ENCODE data around the gene TWIST2. TPM values are rescaled to one million over a fixed set of nuclear protein-coding genes. Genes with fewer than 3 reads are reported as not detected.

TWIST2 gene
- total RNA-seq (1.2 TPM), polyA plus RNA-seq (1.9 TPM)
- long read RNA-seq, donor 1: 0 reads
- long read RNA-seq, donor 2, partial matches to known transcripts: 0 of 1 reads
- long read RNA-seq, donor 2, other reads (novel, unspliced or antisense): 0 of 1 reads
- long read RNA-seq, donor 3, partial matches to known transcripts: 0 of 1 reads
- long read RNA-seq, donor 3, other reads (novel, unspliced or antisense): 0 of 1 reads
- long read RNA-seq, donor 4: 0 reads
- long read RNA-seq, donor 5, partial matches to known transcripts: 0 of 1 reads
- long read RNA-seq, donor 5, other reads (novel, unspliced or antisense): 0 of 1 reads
- long read RNA-seq, donor 6: 0 reads
- long read RNA-seq, donor 7, partial matches to known transcripts: 0 of 1 reads
- long read RNA-seq, donor 7, other reads (novel, unspliced or antisense): 0 of 1 reads
- long read RNA-seq, donor 8, partial matches to known transcripts: 0 of 1 reads
- long read RNA-seq, donor 8, other reads (novel, unspliced or antisense): 0 of 1 reads
- long read RNA-seq, donor 9: 0 reads
- long read RNA-seq, donor 10: 0 reads

DNA sequence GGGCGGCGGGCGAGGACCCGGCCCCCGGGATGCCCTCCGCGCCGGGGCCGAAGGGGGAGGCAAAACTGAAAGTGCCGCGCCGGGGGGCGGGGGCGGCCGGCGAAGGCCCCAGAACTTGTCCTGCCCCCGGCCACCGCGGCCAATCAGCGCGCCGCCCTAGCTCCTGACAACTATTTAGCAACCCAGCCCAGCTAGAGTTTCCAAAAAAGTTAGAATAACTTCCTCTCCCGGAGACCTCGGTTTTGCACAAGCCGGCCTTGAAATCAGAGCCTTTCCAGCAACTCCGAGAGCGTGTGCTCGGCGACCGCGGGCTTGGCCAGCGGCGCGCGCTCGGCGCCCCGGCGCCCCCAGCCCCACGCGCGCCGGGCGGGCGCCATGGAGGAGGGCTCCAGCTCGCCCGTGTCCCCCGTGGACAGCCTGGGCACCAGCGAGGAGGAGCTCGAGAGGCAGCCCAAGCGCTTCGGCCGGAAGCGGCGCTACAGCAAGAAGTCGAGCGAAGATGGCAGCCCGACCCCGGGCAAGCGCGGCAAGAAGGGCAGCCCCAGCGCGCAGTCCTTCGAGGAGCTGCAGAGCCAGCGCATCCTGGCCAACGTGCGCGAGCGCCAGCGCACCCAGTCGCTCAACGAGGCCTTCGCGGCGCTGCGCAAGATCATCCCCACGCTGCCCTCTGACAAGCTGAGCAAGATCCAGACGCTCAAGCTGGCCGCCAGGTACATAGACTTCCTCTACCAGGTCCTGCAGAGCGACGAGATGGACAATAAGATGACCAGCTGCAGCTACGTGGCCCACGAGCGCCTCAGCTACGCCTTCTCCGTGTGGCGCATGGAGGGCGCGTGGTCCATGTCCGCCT, at the start of gene TWIST2:
TWIST2 (plus strand) TSS at position 245 of the 850 bp plus-strand sequence; CDS start at position 376, 131 bp downstream.
- no peak within 1 kb of the TSS for H3K27ac ChIP-seq (ENCODE audit: low read depth in 1 of 2, low read length in 1 of 2)
- 7% methylated on average over 90 of the region's 90 CpGs for WGBS
- H3K9me3 ChIP-seq (ENCODE audit: control insufficient read depth in 2 of 2, insufficient read depth in 1 of 2, low read length in 1 of 2): no peaks in the 10 kb centered on the region
- H3K36me3 ChIP-seq (ENCODE audit: control insufficient read depth in 2 of 2, insufficient read depth in 2 of 2, low read length in 1 of 2): no peaks in the 10 kb centered on the region
- no peaks in the 10 kb centered on the region for H3K4me1 ChIP-seq (ENCODE audit: control insufficient read depth in 2 of 2, insufficient read depth in 2 of 2, low read length in 2 of 2)
- peak within 1 kb of the TSS in 1 of 2 donors; percentile 42 for H3K4me3 ChIP-seq (ENCODE audit: low read length in 2 of 2)
- DNase-seq (ENCODE audit: low read depth in 6 of 9, low spot score in 9 of 9): no peak
- H3K27me3 ChIP-seq (ENCODE audit: control insufficient read depth in 2 of 2, insufficient read depth in 1 of 2, low read length in 1 of 2): peaks cover 62 to 87% of the 10 kb centered on the region in 2 donors

DNA sequence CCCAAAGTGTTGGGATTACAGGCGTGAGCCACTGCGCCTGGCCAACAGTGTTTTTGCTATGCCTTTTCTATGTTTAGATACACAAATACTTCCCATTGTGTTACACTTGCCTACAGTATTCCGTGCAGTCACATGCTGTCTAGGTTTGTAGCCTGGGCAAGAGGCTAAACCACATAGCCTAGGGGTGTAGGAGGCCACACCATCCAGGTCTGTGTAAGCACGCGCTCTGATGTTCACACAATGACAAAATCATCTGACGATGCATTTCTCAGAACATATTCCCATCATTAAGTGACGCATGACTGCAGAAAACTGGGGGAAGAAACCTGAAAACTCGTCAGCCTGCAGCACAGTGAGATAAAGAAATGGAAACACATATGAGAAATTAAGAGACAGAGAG, 46.1 kb upstream of the TWIST2 start:
- 92% methylated on average over 8 of the region's 8 CpGs for WGBS
- Histone ChIP-seq H3K4me3 (ENCODE audit: low read length in 2 of 2) (no peak overlapping the region), H3K36me3 (ENCODE audit: control insufficient read depth in 2 of 2, insufficient read depth in 2 of 2, low read length in 1 of 2) (no peaks in the 10 kb centered on the region), H3K9me3 (ENCODE audit: control insufficient read depth in 2 of 2, insufficient read depth in 1 of 2, low read length in 1 of 2) (no peaks in the 10 kb centered on the region), H3K27ac (ENCODE audit: low read depth in 1 of 2, low read length in 1 of 2) (no peak overlapping the region), H3K27me3 (ENCODE audit: control insufficient read depth in 2 of 2, insufficient read depth in 1 of 2, low read length in 1 of 2) (no peaks in the 10 kb centered on the region), H3K4me1 (ENCODE audit: control insufficient read depth in 2 of 2, insufficient read depth in 2 of 2, low read length in 2 of 2) (no peaks in the 10 kb centered on the region)
- DNase-seq (ENCODE audit: low read depth in 6 of 9, low spot score in 9 of 9): no peak

DNA sequence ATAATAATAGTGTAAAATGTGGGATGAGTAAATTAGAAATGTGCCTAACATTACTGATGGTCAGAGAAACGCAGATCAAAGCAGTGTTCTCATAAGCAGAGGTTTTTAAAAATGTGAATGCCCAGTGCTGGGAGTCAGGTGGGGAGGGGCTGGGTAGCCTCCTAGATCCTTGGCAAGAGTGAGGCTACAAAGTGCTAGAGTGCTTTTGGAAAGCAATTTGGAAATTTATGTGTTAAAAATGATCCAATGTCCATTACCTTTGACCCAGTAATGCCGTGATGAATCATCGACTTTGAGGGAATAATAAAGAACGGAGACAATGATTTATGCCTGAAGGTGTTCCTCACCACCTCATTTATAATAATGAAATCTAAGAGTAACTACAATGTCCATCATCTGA, 44.9 kb upstream of the TWIST2 start:
- H3K4me3 ChIP-seq (ENCODE audit: low read length in 2 of 2): no peak overlapping the region
- H3K4me1 ChIP-seq (ENCODE audit: control insufficient read depth in 2 of 2, insufficient read depth in 2 of 2, low read length in 2 of 2): no peaks in the 10 kb centered on the region
- H3K9me3 ChIP-seq (ENCODE audit: control insufficient read depth in 2 of 2, insufficient read depth in 1 of 2, low read length in 1 of 2): no peaks in the 10 kb centered on the region
- DNase-seq (ENCODE audit: low read depth in 6 of 9, low spot score in 9 of 9): no peak
- WGBS: 85% methylated on average over 4 of the region's 4 CpGs
- H3K27ac ChIP-seq (ENCODE audit: low read depth in 1 of 2, low read length in 1 of 2): no peak overlapping the region
- no peaks in the 10 kb centered on the region for H3K27me3 ChIP-seq (ENCODE audit: control insufficient read depth in 2 of 2, insufficient read depth in 1 of 2, low read length in 1 of 2)
- H3K36me3 ChIP-seq (ENCODE audit: control insufficient read depth in 2 of 2, insufficient read depth in 2 of 2, low read length in 1 of 2): no peaks in the 10 kb centered on the region

DNA sequence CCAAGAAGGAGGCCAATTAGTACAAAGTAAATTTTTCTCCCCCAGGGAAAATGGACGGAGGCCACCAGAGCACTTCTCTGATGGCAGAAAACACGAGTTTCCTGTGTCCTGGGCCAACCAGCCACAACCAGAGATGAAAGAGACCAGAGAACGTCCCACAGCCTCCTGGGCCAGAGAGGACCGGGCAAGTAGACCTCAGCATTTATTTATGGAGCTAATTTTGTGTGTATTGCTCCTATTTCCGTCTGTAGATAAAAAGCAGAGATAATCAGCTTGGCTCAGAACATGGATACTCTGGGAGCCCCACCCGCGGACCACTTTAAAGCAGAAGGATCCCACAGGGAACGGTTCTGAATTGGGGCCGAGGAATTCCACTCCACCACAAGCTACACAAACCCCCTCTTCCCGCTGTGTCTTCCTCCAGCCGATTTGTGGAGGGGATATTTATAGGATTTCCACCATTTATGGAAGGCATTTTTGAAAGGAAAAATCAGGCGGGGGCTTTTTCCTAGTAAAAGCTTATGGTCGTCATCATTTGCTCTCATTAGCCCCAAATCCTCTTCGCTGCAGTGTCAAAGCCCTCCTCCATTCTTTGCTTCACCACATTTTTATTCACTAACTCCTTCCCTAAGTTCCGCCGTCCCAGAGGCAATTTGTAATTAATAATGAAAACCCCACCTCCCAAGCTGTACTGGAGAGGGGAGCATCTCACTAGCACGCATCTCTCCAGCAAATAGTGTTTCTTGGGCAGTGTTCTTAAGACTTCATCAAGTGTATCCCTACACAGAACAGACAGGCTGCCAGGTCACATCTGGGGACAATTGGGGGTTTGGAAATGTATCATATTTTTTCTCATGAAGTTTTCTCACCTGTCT, 43.7 kb upstream of the TWIST2 start:
- no peaks in the 10 kb centered on the region for H3K36me3 ChIP-seq (ENCODE audit: control insufficient read depth in 2 of 2, insufficient read depth in 2 of 2, low read length in 1 of 2)
- no peaks in the 10 kb centered on the region for H3K27me3 ChIP-seq (ENCODE audit: control insufficient read depth in 2 of 2, insufficient read depth in 1 of 2, low read length in 1 of 2)
- no peaks in the 10 kb centered on the region for H3K4me1 ChIP-seq (ENCODE audit: control insufficient read depth in 2 of 2, insufficient read depth in 2 of 2, low read length in 2 of 2)
- H3K27ac ChIP-seq (ENCODE audit: low read depth in 1 of 2, low read length in 1 of 2): no peak overlapping the region
- H3K4me3 ChIP-seq (ENCODE audit: low read length in 2 of 2): no peak overlapping the region
- H3K9me3 ChIP-seq (ENCODE audit: control insufficient read depth in 2 of 2, insufficient read depth in 1 of 2, low read length in 1 of 2): no peaks in the 10 kb centered on the region
- DNase-seq (ENCODE audit: low read depth in 6 of 9, low spot score in 9 of 9): no peak
- WGBS: 84% methylated on average over 17 of the region's 17 CpGs

DNA sequence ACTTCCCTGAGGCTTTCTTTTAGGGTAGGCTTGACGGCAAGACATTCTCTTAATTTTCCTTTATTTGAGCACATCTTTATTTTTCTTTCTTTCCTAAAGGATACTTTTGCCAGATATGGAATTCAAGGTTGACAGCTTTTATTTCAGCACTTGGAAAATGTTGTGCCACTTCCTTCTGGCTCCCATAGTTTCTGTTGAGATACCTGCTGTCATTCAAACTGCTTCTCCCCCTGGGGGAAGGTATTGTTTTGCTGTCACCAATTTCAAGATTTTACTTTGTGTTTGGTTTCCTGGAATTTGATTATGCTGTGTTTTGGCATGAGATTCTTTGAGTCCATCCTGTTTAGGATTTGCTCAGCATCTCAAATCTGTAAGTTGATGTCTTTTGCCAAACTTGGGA, 39.1 kb upstream of the TWIST2 start:
- no peaks in the 10 kb centered on the region for H3K36me3 ChIP-seq (ENCODE audit: control insufficient read depth in 2 of 2, insufficient read depth in 2 of 2, low read length in 1 of 2)
- H3K4me1 ChIP-seq (ENCODE audit: control insufficient read depth in 2 of 2, insufficient read depth in 2 of 2, low read length in 2 of 2): no peaks in the 10 kb centered on the region
- H3K4me3 ChIP-seq (ENCODE audit: low read length in 2 of 2): no peak overlapping the region
- H3K27ac ChIP-seq (ENCODE audit: low read depth in 1 of 2, low read length in 1 of 2): no peak overlapping the region
- no peaks in the 10 kb centered on the region for H3K27me3 ChIP-seq (ENCODE audit: control insufficient read depth in 2 of 2, insufficient read depth in 1 of 2, low read length in 1 of 2)
- 96% methylated on average over 1 of the region's 1 CpG for WGBS
- peaks cover 0 to 9% of the 10 kb centered on the region in 2 donors for H3K9me3 ChIP-seq (ENCODE audit: control insufficient read depth in 2 of 2, insufficient read depth in 1 of 2, low read length in 1 of 2)
- no peak for DNase-seq (ENCODE audit: low read depth in 6 of 9, low spot score in 9 of 9)

DNA sequence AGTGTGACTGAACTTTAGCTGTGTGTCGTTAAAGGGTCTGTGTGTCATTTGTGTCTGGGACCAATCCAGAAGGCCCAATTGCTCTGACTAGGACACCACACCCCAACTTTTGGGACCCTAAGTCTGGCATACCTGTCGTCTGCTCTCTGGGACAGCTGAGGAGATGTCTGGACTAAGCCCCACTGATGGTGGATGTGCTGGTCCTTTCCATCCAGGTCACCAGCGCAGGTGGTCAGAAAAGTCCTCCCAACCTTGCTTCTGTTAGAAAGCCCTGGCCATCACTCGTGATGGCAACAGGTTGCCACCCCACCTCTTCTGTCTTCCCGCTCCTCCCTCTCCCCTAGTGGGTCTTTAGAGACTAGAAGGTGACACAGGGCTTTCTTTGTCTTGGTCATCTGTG, 37.6 kb upstream of the TWIST2 start:
- DNase-seq (ENCODE audit: low read depth in 6 of 9, low spot score in 9 of 9): no peak
- Histone ChIP-seq H3K27me3 (ENCODE audit: control insufficient read depth in 2 of 2, insufficient read depth in 1 of 2, low read length in 1 of 2) (no peaks in the 10 kb centered on the region), H3K9me3 (ENCODE audit: control insufficient read depth in 2 of 2, insufficient read depth in 1 of 2, low read length in 1 of 2) (peaks cover 0 to 9% of the 10 kb centered on the region in 2 donors), H3K4me3 (ENCODE audit: low read length in 2 of 2) (no peak overlapping the region), H3K36me3 (ENCODE audit: control insufficient read depth in 2 of 2, insufficient read depth in 2 of 2, low read length in 1 of 2) (no peaks in the 10 kb centered on the region), H3K4me1 (ENCODE audit: control insufficient read depth in 2 of 2, insufficient read depth in 2 of 2, low read length in 2 of 2) (no peaks in the 10 kb centered on the region), H3K27ac (ENCODE audit: low read depth in 1 of 2, low read length in 1 of 2) (no peak overlapping the region)
- WGBS: 88% methylated on average over 5 of the region's 5 CpGs

DNA sequence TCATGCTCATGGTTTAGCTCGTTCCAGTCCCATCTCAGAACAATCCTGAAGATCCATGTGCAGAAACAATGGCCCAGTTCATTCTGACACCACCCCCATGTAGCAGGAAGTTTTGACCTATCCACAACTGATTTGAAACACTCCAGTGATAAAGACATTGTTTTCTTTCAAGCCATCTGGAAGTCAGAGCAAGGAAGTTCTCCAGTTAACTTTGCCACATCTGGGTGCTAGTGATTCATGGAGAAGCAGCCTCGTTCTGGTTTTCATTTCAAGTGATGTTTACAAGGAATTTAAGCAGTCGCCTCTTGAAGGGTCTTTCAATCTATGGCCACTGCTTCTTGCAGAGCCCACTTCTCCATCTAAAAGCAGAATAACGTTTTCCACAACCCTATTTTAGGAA, 36.6 kb upstream of the TWIST2 start:
- 67% methylated on average over 4 of the region's 4 CpGs for WGBS
- Histone ChIP-seq H3K4me1 (ENCODE audit: control insufficient read depth in 2 of 2, insufficient read depth in 2 of 2, low read length in 2 of 2) (no peaks in the 10 kb centered on the region), H3K27me3 (ENCODE audit: control insufficient read depth in 2 of 2, insufficient read depth in 1 of 2, low read length in 1 of 2) (no peaks in the 10 kb centered on the region), H3K4me3 (ENCODE audit: low read length in 2 of 2) (no peak overlapping the region), H3K36me3 (ENCODE audit: control insufficient read depth in 2 of 2, insufficient read depth in 2 of 2, low read length in 1 of 2) (no peaks in the 10 kb centered on the region), H3K9me3 (ENCODE audit: control insufficient read depth in 2 of 2, insufficient read depth in 1 of 2, low read length in 1 of 2) (peaks cover 0 to 9% of the 10 kb centered on the region in 2 donors), H3K27ac (ENCODE audit: low read depth in 1 of 2, low read length in 1 of 2) (no peak overlapping the region)
- DNase-seq (ENCODE audit: low read depth in 6 of 9, low spot score in 9 of 9): no peak

DNA sequence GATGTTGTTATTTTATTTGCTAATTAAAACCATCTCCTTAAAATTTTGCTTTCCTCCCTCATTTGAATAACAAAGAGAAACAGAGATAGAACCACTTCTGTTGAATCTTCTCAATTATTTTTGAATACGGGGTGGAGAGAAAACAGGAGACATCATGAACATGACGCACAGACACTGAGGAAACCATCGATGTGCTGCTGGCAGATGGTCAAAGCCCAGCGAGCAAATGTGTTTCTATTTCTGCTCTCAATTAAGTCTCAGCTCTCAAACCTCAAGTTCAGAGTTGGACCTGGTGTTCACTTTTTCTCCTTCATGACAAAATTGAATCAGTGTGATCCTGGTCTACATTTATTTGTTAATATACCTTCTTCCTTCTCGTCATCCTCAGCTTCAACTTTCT, 36.1 kb upstream of the TWIST2 start:
- Histone ChIP-seq H3K36me3 (ENCODE audit: control insufficient read depth in 2 of 2, insufficient read depth in 2 of 2, low read length in 1 of 2) (no peaks in the 10 kb centered on the region), H3K9me3 (ENCODE audit: control insufficient read depth in 2 of 2, insufficient read depth in 1 of 2, low read length in 1 of 2) (peaks cover 0 to 9% of the 10 kb centered on the region in 2 donors), H3K27me3 (ENCODE audit: control insufficient read depth in 2 of 2, insufficient read depth in 1 of 2, low read length in 1 of 2) (no peaks in the 10 kb centered on the region), H3K4me3 (ENCODE audit: low read length in 2 of 2) (no peak overlapping the region), H3K27ac (ENCODE audit: low read depth in 1 of 2, low read length in 1 of 2) (no peak overlapping the region), H3K4me1 (ENCODE audit: control insufficient read depth in 2 of 2, insufficient read depth in 2 of 2, low read length in 2 of 2) (no peaks in the 10 kb centered on the region)
- no peak for DNase-seq (ENCODE audit: low read depth in 6 of 9, low spot score in 9 of 9)
- 92% methylated on average over 5 of the region's 5 CpGs for WGBS
